Activated naive CD4-positive, alpha-beta T cell treated with anti-CD3 and anti-CD28 coated beads, Interleukin-2, amount 10 ng/mL, durations not matched to agents 7 days and 5 days (primary cell): ENCODE measurements around the gene ARRB1.

Experiments
- CTCF ChIA-PET: fragments of 350-600 bp; sonication (Branson Sonifier 250); formaldehyde crosslinking; loops from one replicate; lab custom pipeline; 2021; ENCODE audit warnings: antibody characterized with exemption; lab: Charles Lee
- DNase-seq: peaks from one replicate; pipeline ENCODE4 v3.0.0-alpha.2; 2020
- H3K27ac Mint-ChIP-seq: one replicate; pipeline ENCODE4 v1.8.0; 2021; ENCODE audit warnings: mild to moderate bottlenecking, moderate library complexity, mixed read lengths
- H3K27me3 Mint-ChIP-seq: one replicate; pipeline ENCODE4 v1.8.0; 2021; ENCODE audit warnings: mild to moderate bottlenecking, mixed read lengths
- H3K36me3 Mint-ChIP-seq: one replicate; pipeline ENCODE4 v1.8.0; 2021; ENCODE audit warnings: mixed read lengths
- H3K4me1 Mint-ChIP-seq: one replicate; pipeline ENCODE4 v1.8.0; 2021; ENCODE audit warnings: mixed read lengths
- H3K4me3 Mint-ChIP-seq: one replicate; pipeline ENCODE4 v1.8.0; 2021; ENCODE audit warnings: mild to moderate bottlenecking, moderate library complexity, mixed read lengths
- H3K9me3 Mint-ChIP-seq: one replicate; pipeline ENCODE4 v1.8.0; 2021; ENCODE audit warnings: mixed read lengths

Gene ARRB1

DNA sequence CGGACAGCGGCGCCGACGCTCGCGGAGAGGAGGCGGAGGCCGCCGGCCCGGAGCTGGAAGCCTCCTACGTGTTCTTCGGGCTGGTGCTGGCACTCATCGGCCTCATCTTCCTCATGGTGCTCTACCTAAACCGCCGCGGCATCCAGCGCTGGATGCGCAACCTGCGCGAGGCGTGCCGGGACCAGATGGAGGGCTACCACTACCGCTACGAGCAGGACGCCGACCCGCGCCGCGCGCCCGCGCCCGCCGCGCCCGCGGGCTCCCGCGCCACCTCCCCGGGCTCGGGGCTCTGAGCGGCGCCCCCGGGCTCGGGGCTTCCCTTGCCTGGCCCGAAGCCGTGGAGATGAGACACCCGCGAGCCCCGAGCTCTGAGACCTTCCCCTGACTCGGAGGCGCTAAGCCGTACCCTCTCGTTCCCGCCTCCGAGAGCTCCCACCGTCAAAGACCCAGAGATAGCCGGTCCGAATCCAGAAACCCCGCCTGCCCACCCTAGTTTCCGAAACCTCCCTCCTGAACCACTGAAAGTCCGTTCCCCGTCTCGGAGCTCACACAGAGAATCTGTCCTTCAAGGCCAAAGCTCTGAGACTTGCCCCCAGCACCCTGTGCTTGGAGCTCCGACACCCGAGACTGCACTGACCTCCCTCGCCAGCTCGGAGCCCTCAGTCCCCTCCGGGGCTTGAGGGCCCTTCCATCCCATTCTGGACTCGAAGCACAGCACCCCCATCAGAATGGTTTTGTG, 109.4 kb downstream of the ARRB1 start:
- peaks cover 93% of the 10 kb centered on the region for H3K27me3 Mint-ChIP-seq
- CTCF ChIA-PET: interaction anchor here (0.7 to 8.0 kb wide), 24 partner anchors 10 to 316 kb away, joined by 3 to 149 read pairs (median 4); partner anchors contain the start of gene SLCO2B1
- no peaks in the 10 kb centered on the region for H3K9me3 Mint-ChIP-seq
- H3K4me1 Mint-ChIP-seq: peaks cover 13% of the 10 kb centered on the region
- DNase-seq: no peak
- H3K4me3 Mint-ChIP-seq: peak overlapping the region; percentile 62
- H3K36me3 Mint-ChIP-seq: no peaks in the 10 kb centered on the region
- no peak overlapping the region for H3K27ac Mint-ChIP-seq

DNA sequence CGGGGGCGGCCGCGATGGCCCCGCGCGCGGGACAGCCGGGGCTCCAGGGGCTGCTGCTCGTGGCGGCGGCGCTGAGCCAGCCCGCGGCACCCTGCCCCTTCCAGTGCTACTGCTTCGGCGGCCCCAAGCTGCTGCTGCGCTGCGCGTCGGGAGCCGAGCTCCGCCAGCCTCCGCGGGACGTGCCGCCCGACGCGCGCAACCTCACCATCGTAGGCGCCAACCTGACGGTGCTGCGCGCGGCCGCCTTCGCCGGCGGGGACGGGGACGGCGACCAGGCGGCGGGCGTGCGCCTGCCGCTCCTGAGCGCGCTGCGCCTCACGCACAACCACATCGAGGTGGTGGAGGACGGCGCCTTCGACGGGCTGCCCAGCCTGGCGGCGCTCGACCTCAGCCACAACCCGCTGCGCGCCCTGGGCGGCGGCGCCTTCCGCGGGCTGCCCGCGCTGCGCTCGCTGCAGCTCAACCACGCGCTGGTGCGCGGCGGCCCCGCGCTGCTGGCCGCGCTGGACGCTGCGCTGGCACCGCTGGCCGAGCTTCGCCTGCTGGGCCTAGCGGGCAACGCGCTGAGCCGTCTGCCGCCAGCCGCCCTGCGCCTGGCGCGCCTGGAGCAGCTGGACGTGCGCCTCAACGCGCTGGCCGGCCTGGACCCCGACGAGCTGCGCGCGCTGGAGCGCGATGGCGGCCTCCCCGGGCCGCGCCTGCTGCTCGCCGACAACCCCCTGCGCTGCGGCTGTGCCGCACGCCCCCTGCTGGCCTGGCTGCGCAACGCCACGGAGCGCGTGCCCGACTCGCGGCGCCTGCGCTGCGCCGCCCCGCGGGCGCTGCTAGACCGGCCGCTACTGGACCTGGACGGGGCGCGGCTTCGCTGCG, 110.2 kb downstream of the ARRB1 start:
- no peaks in the 10 kb centered on the region for H3K9me3 Mint-ChIP-seq
- no peak overlapping the region for H3K27ac Mint-ChIP-seq
- DNase-seq: peak; percentile 87
- CTCF ChIA-PET: interaction anchor here (0.8 to 8.0 kb wide), 24 partner anchors 11 to 312 kb away, joined by 3 to 149 read pairs (median 4); partner anchors contain the start of gene SLCO2B1
- peaks cover 13% of the 10 kb centered on the region for H3K4me1 Mint-ChIP-seq
- H3K4me3 Mint-ChIP-seq: peak overlapping the region; percentile 62
- H3K27me3 Mint-ChIP-seq: peaks cover 90% of the 10 kb centered on the region
- H3K36me3 Mint-ChIP-seq: no peaks in the 10 kb centered on the region

DNA sequence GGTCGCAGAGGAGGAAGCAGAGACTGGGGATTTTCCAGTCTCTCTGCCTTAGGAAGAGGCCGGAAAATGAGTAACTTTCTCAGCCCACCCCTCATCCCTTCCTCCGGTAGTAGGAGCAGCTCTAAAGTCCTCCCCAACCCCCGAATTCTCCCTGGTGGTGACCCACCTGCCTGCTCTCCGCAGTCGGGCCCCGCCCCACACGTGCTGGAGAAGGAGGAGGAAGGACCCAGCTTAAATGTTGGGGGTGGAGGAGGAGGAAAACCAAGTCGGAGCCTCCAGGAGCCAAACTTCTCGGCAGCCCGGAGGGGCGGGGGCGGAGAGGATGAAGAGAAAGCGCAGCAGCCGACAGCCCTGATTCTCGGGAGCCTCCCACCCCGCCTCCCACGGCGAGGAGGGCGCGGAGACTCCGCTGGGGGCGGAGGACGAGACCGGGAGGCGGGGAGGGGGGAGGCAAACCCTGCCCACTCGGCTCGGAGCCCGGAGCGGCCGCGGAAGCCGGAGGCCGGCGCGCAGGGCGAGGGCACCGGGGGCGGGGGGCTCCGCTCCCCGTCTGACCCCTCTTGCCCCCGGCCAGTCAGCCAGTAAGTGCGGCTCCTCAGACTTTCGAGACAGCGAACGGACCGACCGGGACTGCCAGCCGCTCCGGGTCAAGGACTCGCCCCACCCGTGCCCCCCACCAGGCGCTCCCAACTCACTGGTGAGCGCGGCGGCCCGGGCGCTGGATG, 111.0 kb downstream of the ARRB1 start, which contains the start of gene TPBGL:
Gene TPBGL (plus strand): TSS at position 464 of the 725 bp plus-strand sequence. CDS start 276 bp downstream, outside the sequence.
- peak; percentile 39 for DNase-seq
- no peaks in the 10 kb centered on the region for H3K36me3 Mint-ChIP-seq
- CTCF ChIA-PET: interaction anchor here (0.9 to 8.0 kb wide), 12 partner anchors 11 to 219 kb away, joined by 3 to 149 read pairs (median 6); no protein-coding TSS in a partner anchor
- H3K27ac Mint-ChIP-seq: no peak within 1 kb of the TSS
- H3K4me1 Mint-ChIP-seq: peaks cover 13% of the 10 kb centered on the region
- H3K27me3 Mint-ChIP-seq: peaks cover 90% of the 10 kb centered on the region
- no peaks in the 10 kb centered on the region for H3K9me3 Mint-ChIP-seq
- peak within 1 kb of the TSS; percentile 70 for H3K4me3 Mint-ChIP-seq

DNA sequence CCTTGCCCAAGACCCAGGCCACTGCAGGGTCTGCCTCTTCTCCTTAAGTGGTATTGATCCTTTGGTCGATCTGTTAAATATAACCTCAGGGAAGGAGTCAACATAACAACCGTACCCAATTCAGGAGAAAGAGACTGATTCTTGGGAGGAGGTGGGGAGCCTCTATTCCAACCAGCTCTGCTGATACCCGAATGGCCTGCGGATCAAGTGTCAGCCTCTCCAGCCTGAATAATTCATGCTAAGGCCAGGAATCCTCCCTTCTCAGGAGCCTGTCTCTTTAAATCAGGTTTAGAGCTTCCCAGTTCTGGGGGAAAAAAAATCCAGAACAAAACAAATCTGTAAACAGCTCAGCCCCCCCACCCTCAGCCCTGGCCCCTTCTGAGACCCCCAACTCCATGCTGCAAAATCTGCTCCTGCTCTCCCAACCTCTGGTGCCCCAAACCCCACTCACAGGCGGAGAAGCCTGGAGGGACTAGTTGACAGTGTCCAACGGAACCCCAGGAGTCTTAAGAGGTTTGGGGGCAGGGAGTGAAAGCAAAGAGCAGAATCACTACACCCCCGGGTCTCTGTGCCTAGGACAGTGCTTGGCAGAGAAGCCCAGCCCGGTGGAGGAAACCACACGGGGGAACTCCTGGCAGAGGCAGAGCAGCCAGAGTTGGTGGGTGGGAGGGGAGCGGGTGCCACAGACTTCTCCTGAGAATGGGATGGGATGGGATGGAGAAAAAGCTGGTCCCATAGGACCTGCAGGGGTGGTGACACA, 111.8 kb downstream of the ARRB1 start:
- H3K9me3 Mint-ChIP-seq: no peaks in the 10 kb centered on the region
- CTCF ChIA-PET: interaction anchor here (2.3 to 8.0 kb wide), 3 partner anchors 9 to 97 kb away, joined by 11 to 149 read pairs (median 14); no protein-coding TSS in a partner anchor
- no peak overlapping the region for H3K27ac Mint-ChIP-seq
- peak overlapping the region; percentile 70 for H3K4me3 Mint-ChIP-seq
- H3K4me1 Mint-ChIP-seq: peaks cover 13% of the 10 kb centered on the region
- DNase-seq: no peak
- no peaks in the 10 kb centered on the region for H3K36me3 Mint-ChIP-seq
- H3K27me3 Mint-ChIP-seq: peaks cover 87% of the 10 kb centered on the region

DNA sequence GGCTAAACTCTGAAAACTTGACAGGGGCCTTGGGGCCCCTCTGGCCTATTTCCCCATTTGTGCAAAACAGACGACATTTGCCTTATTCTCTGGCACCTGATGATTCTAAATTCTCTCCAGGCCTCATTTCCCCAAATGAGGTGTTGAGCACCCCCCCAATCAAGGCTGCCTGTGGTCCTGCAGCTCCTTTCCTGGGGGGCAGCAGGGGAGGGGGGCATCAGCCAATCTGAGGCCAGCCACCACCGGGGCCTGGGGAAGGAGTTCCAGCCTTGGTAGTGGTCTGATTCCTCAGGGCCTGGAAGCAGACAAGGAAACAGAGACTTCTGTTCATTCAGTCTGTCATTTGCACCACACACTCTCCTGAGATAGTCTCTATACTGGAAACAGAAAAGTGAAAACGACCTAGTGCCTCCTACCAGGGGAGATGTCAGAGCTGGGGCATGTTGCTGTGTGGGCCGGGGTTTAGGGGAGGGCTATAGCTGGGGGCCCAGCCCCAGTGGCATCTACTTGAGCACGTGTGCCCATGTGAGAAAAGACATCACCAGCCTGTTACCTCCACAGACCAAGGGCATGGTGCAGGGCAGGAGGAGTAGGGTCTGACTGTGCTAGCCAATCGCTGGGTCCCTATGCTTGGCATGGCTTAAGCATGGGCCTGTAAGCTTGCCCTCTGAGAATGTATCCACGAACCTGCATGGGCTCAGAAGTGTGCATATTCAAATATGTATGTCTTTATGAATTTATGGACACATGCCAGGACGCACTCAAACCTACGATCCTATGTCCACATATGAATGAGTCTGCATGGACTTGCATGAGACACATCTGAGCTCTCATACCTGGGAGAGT, 112.6 kb downstream of the ARRB1 start:
- H3K4me1 Mint-ChIP-seq: peaks cover 13% of the 10 kb centered on the region
- no peaks in the 10 kb centered on the region for H3K9me3 Mint-ChIP-seq
- no peaks in the 10 kb centered on the region for H3K36me3 Mint-ChIP-seq
- no peak overlapping the region for H3K27ac Mint-ChIP-seq
- peaks cover 79% of the 10 kb centered on the region for H3K27me3 Mint-ChIP-seq
- CTCF ChIA-PET: interaction anchor here (2.3 to 8.0 kb wide), 3 partner anchors 10 to 96 kb away, joined by 11 to 149 read pairs (median 14); no protein-coding TSS in a partner anchor
- peak overlapping the region; percentile 19 for H3K4me3 Mint-ChIP-seq
- no peak for DNase-seq

DNA sequence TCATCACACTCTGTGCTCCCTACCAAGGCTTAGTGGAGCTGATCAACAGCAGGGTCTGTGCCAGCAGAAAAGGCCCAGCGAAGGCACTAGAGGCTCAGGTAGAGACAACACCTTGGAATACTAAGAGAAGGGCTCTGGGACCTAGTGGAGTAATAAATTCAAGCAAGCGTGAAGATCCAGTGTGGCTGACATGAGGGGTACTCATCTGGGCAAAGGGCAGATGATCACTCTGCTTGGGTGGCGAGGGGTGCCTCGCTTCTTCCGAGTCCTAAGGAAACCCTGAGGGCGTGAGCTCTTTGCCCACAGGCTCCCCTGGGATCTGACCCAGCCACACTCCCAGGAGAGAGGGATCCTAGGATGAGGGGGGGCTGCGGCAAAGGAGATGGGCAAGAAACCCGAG, 114.4 kb downstream of the ARRB1 start:
- no peak for DNase-seq
- Mint-ChIP-seq H3K27ac (no peak overlapping the region), H3K4me1 (peaks cover 4% of the 10 kb centered on the region), H3K36me3 (no peaks in the 10 kb centered on the region), H3K27me3 (peaks cover 61% of the 10 kb centered on the region), H3K4me3 (no peak overlapping the region), H3K9me3 (no peaks in the 10 kb centered on the region)
- CTCF ChIA-PET: interaction anchor here (1.2 to 8.0 kb wide), 3 partner anchors 13 to 94 kb away, joined by 3 to 149 read pairs (median 4); no protein-coding TSS in a partner anchor

DNA sequence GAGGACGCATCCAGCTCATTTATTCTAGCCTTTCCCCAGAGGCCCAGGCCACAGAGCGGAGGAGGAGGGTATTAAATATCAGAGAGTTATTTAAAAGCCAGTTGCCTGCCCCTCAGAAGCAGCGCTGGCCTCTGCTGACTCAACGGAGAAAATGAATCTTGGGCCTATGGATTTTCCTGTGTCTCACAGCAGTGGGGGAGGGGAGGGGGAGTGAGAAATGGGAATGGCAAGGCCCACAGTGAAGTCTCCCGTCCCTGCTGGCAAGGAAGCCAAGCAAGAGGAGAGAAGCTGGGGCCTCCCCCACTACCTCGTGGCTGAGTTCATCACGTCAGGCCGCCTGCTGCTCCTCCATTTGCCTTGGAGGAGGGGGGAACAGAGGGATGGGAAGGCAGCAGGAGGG, 115.4 kb downstream of the ARRB1 start:
- Mint-ChIP-seq H3K27me3 (peaks cover 55% of the 10 kb centered on the region), H3K4me3 (no peak overlapping the region), H3K9me3 (no peaks in the 10 kb centered on the region), H3K4me1 (peaks cover 4% of the 10 kb centered on the region), H3K36me3 (no peaks in the 10 kb centered on the region), H3K27ac (no peak overlapping the region)
- CTCF ChIA-PET: interaction anchor here (8.0 kb wide), 1 partner anchor 93 kb away, joined by 149 read pairs; no protein-coding TSS in a partner anchor
- DNase-seq: no peak

DNA sequence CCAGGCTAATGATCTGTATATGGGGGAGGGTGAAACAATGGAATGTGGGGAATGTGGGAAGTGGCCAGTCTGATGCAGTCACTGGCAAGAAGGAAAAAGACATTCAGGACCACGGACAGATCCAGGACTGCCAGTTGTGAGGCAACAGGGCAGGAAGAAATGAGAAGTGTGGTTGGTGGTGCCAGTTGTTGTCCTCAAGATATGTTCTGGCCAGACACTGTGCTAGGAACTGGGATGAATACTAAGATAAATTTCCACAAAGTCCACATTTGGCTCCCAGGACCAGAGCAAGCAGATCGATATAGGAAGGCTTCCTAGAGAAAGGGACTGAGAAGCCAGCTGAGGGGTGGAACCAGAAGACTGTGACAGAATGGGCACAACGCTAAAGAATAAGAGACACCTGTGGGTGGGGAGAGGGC, 117.7 kb downstream of the ARRB1 start:
- no peak overlapping the region for H3K4me3 Mint-ChIP-seq
- H3K36me3 Mint-ChIP-seq: no peaks in the 10 kb centered on the region
- H3K27me3 Mint-ChIP-seq: peaks cover 32% of the 10 kb centered on the region
- H3K4me1 Mint-ChIP-seq: no peaks in the 10 kb centered on the region
- no peaks in the 10 kb centered on the region for H3K9me3 Mint-ChIP-seq
- DNase-seq: peak; percentile 53
- CTCF ChIA-PET: interaction anchor here (1.0 kb wide), 1 partner anchor 15 kb away, joined by 3 read pairs; no protein-coding TSS in a partner anchor
- no peak overlapping the region for H3K27ac Mint-ChIP-seq

DNA sequence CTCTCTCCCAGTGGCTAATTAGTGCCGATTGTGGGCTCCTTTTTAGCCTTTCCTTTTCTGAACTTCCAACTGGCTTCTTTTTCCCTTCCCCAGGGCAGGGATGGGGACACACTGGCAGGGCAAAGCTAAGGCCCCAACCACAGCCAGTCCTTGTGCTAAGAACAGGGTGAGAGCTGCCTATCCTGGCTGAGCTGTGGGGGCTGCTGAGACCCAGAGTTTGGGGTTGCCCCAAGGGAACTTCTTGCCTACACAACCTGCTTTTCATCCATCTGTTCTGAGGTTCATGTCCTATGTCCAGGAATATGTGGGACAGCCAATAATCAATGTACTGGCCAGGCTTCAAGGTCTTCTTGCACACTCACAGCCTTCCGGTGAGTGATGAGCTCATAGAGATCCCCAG, 120.8 kb downstream of the ARRB1 start:
- H3K9me3 Mint-ChIP-seq: no peaks in the 10 kb centered on the region

DNA sequence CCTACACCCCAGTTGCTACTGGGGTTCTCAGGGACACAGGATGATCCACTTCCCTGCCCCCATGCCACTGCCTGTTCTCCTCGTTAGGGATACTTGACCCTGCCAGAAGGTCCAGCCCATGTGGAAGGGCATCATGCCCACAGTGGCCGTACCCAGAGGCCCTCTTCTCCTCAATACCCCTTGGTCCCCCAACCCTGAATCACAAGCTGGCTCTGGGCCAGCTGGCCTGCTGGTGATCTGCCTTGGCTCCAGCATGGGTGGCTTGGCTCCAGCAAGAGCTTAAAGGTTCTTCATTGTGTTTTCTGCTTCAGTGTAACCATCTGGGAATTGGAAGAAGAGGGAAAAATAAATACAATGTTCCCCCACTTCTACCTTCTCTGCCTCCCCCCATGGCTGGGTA, 122.0 kb downstream of the ARRB1 start:
- no peaks in the 10 kb centered on the region for H3K9me3 Mint-ChIP-seq
- H3K36me3 Mint-ChIP-seq: no peaks in the 10 kb centered on the region
- H3K4me3 Mint-ChIP-seq: no peak overlapping the region
- peaks cover 6% of the 10 kb centered on the region for H3K27me3 Mint-ChIP-seq
- H3K4me1 Mint-ChIP-seq: no peaks in the 10 kb centered on the region
- H3K27ac Mint-ChIP-seq: no peak overlapping the region
- no peak for DNase-seq
- CTCF ChIA-PET: interaction anchor here (0.9 to 1.3 kb wide), 3 partner anchors 12 to 89 kb away, joined by 3 to 5 read pairs (median 5); partner anchors contain the start of gene TPBGL

More for the DNA sequence above, 120.8 kb downstream of the ARRB1 start:
- DNase-seq: no peak
- Mint-ChIP-seq H3K4me1 (no peaks in the 10 kb centered on the region), H3K27ac (no peak overlapping the region), H3K36me3 (no peaks in the 10 kb centered on the region), H3K4me3 (no peak overlapping the region), H3K27me3 (peaks cover 12% of the 10 kb centered on the region)
- CTCF ChIA-PET: interaction anchor here (0.6 to 1.2 kb wide), 5 partner anchors 17 to 321 kb away, joined by 3 to 4 read pairs (median 4); no protein-coding TSS in a partner anchor

DNA sequence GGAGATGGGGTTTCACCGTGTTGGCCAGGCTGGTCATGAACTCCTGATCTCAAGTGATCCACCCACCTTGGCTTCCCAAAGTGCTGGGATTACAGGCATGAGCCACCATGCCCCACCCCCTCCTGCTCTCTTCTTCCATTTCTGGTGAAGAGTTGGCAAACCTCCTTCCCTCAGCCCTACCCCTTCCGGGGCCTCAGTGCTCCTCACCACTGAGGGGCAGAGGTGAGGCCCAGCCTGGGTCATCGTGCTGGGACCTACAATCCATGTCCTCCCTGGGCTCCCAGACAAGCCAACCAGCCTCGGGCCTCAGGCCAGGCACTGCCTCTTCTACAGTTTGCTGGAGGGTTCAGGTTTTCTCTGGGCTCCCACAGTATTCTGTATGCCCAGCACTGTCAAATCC, 125.7 kb downstream of the ARRB1 start:
- H3K27ac Mint-ChIP-seq: no peak overlapping the region
- DNase-seq: no peak
- H3K36me3 Mint-ChIP-seq: no peaks in the 10 kb centered on the region
- CTCF ChIA-PET: no interaction called here
- H3K9me3 Mint-ChIP-seq: no peaks in the 10 kb centered on the region
- H3K4me3 Mint-ChIP-seq: no peak overlapping the region
- no peaks in the 10 kb centered on the region for H3K4me1 Mint-ChIP-seq
- H3K27me3 Mint-ChIP-seq: peaks cover 12% of the 10 kb centered on the region
